Measurements from ENCODE around the gene GUCY2C. TPM values are rescaled to one million over a fixed set of nuclear protein-coding genes. Genes with fewer than 3 reads are reported as not detected.

Gene GUCY2C
- total RNA-seq, 1 experiment from 2014 or later, result not detected

DNA sequence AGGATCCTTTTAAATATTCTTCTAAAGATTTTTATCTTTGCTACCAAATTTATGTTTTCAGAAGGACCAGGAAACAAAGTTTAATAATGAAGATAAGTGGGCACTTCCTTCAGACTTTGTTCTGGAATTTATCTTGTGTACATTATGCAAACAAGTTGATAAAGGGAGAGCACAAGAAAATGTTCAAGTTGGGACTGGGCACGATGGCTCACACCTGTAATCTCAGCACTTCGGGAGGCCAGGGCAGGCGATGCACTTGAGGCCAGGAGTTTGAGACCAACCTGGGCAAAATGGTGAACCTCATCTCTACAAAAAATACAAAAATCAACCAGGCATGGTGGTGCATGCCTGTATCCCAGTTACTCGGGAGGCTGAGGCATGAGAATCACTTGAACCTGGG is 133.4 kb downstream of the GUCY2C start:
- peaks cover 3% of the 10 kb centered on the region for H3K27me3 ChIP-seq (replicated peaks; ENCODE audit: insufficient read depth, low read depth, low read length, poor library complexity)
- no peak for TF ChIP-seq CTCF (conservative IDR thresholded peaks at IDR 0.05; ENCODE audit: low read depth, low read length)
- TF ChIP-seq EZH2 (IDR thresholded peaks at IDR 0.05; ENCODE audit: borderline replicate concordance, low read depth, low read length, poor library complexity, severe bottlenecking), result no peak
- H3K4me3 ChIP-seq (ENCODE audit: low read depth, low read length, poor library complexity, severe bottlenecking), result no peak overlapping the region
- BruUV-seq (replicated peaks), result no TSS peak
- no peaks in the 10 kb centered on the region for H3K4me1 ChIP-seq (ENCODE audit: insufficient read depth, low read length, poor library complexity, severe bottlenecking)
- ChIA-PET POLR2A (ENCODE audit: low non-redundant PET) (no interaction called here), CTCF (no interaction called here)
- H3K36me3 ChIP-seq (ENCODE audit: insufficient read depth, low read length, poor library complexity, severe bottlenecking), result no peaks in the 10 kb centered on the region
- DNase-seq (ENCODE audit: low spot score), result no peak
- no peak overlapping the region for H3K27ac ChIP-seq (ENCODE audit: low read depth, low read length, poor library complexity, severe bottlenecking)
- H3K9me3 ChIP-seq (ENCODE audit: low read depth, low read length, poor library complexity, severe bottlenecking), result no peaks in the 10 kb centered on the region
- intact Hi-C loops (cut with micrococcal nuclease; ENCODE audit: unreplicated experiment), result no loop called here

Other genes with a start within 250 kb of the GUCY2C start
- gene PLBD1, start 128.7 kb downstream of the GUCY2C start, total RNA-seq (2021), result not detected in 2 replicates
- gene WBP11, start 106.9 kb upstream of the GUCY2C start, total RNA-seq (2021), result 144 and 150 TPM in 2 replicates
- gene C12orf60, start 107.1 kb upstream of the GUCY2C start, total RNA-seq (2021), result 1.9 and 2.2 TPM in 2 replicates
- gene SMCO3, start 117.6 kb upstream of the GUCY2C start, total RNA-seq (2021), result not detected in 2 replicates
- gene ART4, start 146.9 kb upstream of the GUCY2C start, total RNA-seq (2021), result not detected in 2 replicates
- not detected in 2 replicates for gene MGP, start 189.3 kb upstream of the GUCY2C start, total RNA-seq (2021)
- gene ERP27, start 241.9 kb upstream of the GUCY2C start, total RNA-seq (2021), result not detected in 2 replicates